SK-N-SH (cell line): ENCODE results near the gene GNE. TPM values are rescaled to one million over a fixed set of nuclear protein-coding genes. Genes with fewer than 3 reads are reported as not detected.

ENCODE experiments used
- CTCF ChIA-PET: fragments of 300-600, 350-600 bp; formaldehyde crosslinking; extraction: SDS; loops from one replicate; lab custom pipeline; 2021; lab: Yijun Ruan, JAX
- POLR2A ChIA-PET: fragments of 350-600 bp; sonication (Branson Sonifier 250); formaldehyde crosslinking; extraction: SDS; loops from one replicate; lab custom pipeline; 2020; ENCODE audit warnings: antibody characterized with exemption, inconsistent platforms; lab: Yijun Ruan, JAX
- DNase-seq: peaks from one replicate; pipeline ENCODE4 v3.0.0; 2012
- H2AFZ ChIP-seq: fragments of 200-600 bp; sonication (generic); 2 replicates; pipeline ENCODE4 v1.8.1; 2016; ENCODE audit warnings: antibody characterized with exemption, mild to moderate bottlenecking, low read depth
- H3F3A ChIP-seq: fragments of 200-600 bp; sonication (generic); replicated peaks from 2 replicates; pipeline ENCODE3; 2016; ENCODE audit warnings: antibody characterized with exemption, mild to moderate bottlenecking; ENCODE audit not compliant: insufficient read depth
- H3K27ac ChIP-seq, 2 experiments: fragments of 200-500 bp in 1 of 2; fragments of 200-600 bp in 1 of 2; sonication (Bioruptor generic) in 1 of 2; sonication (generic), shearing (Covaris generic) in 1 of 2; 2 replicates each; pipeline versions ENCODE4 v1.5.1 to v1.6.1; 2014 to 2016; ENCODE audit warnings: low read depth in 2 of 2, inconsistent platforms in 1 of 2, low read length in 1 of 2, mild to moderate bottlenecking in 1 of 2, mixed read lengths in 1 of 2
- H3K27me3 ChIP-seq: fragments of 200-600 bp; sonication (generic), shearing (Covaris generic); 2 replicates; pipeline ENCODE4 v1.6.1; 2016; ENCODE audit warnings: mixed run types; ENCODE audit not compliant: insufficient read depth
- H3K36me3 ChIP-seq, 2 experiments: fragments of 200-500 bp in 1 of 2; fragments of 200-600 bp in 1 of 2; sonication (Bioruptor generic) in 1 of 2; sonication (generic) in 1 of 2; replicated peaks in 1 of 2; 2 replicates each; pipeline versions ENCODE3 to v1.5.1; 2014 to 2016; ENCODE audit warnings: low read length in 1 of 2, mild to moderate bottlenecking in 1 of 2; ENCODE audit not compliant: insufficient read depth in 2 of 2, control insufficient read depth in 1 of 2
- H3K4me1 ChIP-seq, 2 experiments: fragments of 200-500 bp in 1 of 2; fragments of 200-600 bp in 1 of 2; sonication (Bioruptor generic) in 1 of 2; sonication (generic), shearing (Covaris generic) in 1 of 2; 2 replicates each; pipeline versions ENCODE4 v1.5.1 to v1.6.1; 2014 to 2016; ENCODE audit warnings: low read depth in 1 of 2, low read length in 1 of 2, mixed run types in 1 of 2; ENCODE audit not compliant: insufficient read depth in 2 of 2, control insufficient read depth in 1 of 2
- H3K4me2 ChIP-seq: fragments of 200-600 bp; sonication (generic), shearing (Covaris generic); 2 replicates; pipeline ENCODE4 v1.6.1; 2017; ENCODE audit warnings: mixed run types
- H3K4me3 ChIP-seq, 2 experiments: fragments of 200-500 bp in 1 of 2; fragments of 200-600 bp in 1 of 2; sonication (Bioruptor generic) in 1 of 2; sonication (generic), shearing (Covaris generic) in 1 of 2; 2 replicates each; pipeline versions ENCODE4 v1.5.1 to v1.8.1; 2014 to 2016; ENCODE audit warnings: low read depth in 2 of 2, inconsistent platforms in 1 of 2, low read length in 1 of 2, mild to moderate bottlenecking in 1 of 2, mixed read lengths in 1 of 2, moderate library complexity in 1 of 2
- H3K79me2 ChIP-seq: fragments of 200-600 bp; sonication (generic); 2 replicates; pipeline ENCODE4 v1.8.1; 2017; ENCODE audit warnings: mild to moderate bottlenecking; ENCODE audit not compliant: insufficient read depth
- H3K9ac ChIP-seq: fragments of 200-600 bp; sonication (generic); 2 replicates; pipeline ENCODE4 v1.6.1; 2017; ENCODE audit warnings: mixed run types
- H3K9me2 ChIP-seq: fragments of 200-600 bp; sonication (generic); 2 replicates; pipeline ENCODE4 v1.6.1; 2017; ENCODE audit warnings: mixed run types
- H3K9me3 ChIP-seq: fragments of 200-600 bp; sonication (generic); 2 replicates; pipeline ENCODE4 v1.6.1; 2017; ENCODE audit warnings: mixed run types, mild to moderate bottlenecking, moderate library complexity
- H4K20me1 ChIP-seq: fragments of 200-600 bp; sonication (generic); 2 replicates; pipeline ENCODE4 v1.6.1; 2017; ENCODE audit warnings: mild to moderate bottlenecking, mixed run types; ENCODE audit not compliant: insufficient read depth
- EP300 ChIP-seq, 2 experiments: IDR thresholded peaks; 2 replicates each; pipeline versions ENCODE4 v1.4.0 to v1.6.1; 2012; ENCODE audit warnings: borderline replicate concordance in 1 of 2, low read depth in 1 of 2, low read length in 1 of 2
- EZH2phosphoT487 ChIP-seq: fragments of 200-600 bp; sonication (generic); IDR thresholded peaks from 2 replicates; pipeline ENCODE4 v1.6.1; 2017; ENCODE audit warnings: low read depth, mixed run types, mild to moderate bottlenecking, antibody characterized with exemption, moderate library complexity, borderline replicate concordance
- FOXJ3 ChIP-seq: sonication (generic); formaldehyde crosslinking; IDR thresholded peaks from 2 replicates; pipeline ENCODE4 v1.5.1; 2020; ENCODE audit warnings: mild to moderate bottlenecking, missing genetic modification reagents
- FOXM1 ChIP-seq: IDR thresholded peaks from 2 replicates; pipeline ENCODE4 v1.4.0; 2012; ENCODE audit warnings: low read depth, mild to moderate bottlenecking
- GATA2 ChIP-seq: sonication (generic); formaldehyde crosslinking; IDR thresholded peaks from 2 replicates; pipeline ENCODE4 v1.5.0; 2020; ENCODE audit warnings: mild to moderate bottlenecking, missing genetic modification reagents
- JUND ChIP-seq: IDR thresholded peaks from 2 replicates; pipeline ENCODE4 v1.4.0; 2012
- POLR2AphosphoS5 ChIP-seq: IDR thresholded peaks from 2 replicates; pipeline ENCODE4 v1.6.1; 2012; ENCODE audit warnings: low read depth, low read length
- RAD21 ChIP-seq: IDR thresholded peaks from 2 replicates; pipeline ENCODE4 v1.6.1; 2012; ENCODE audit warnings: mild to moderate bottlenecking, low read length
- RFX5 ChIP-seq: IDR thresholded peaks from 2 replicates; pipeline ENCODE4 v1.6.1; 2012; ENCODE audit warnings: mild to moderate bottlenecking, improper control_type of control experiment, low read length
- RXRA ChIP-seq: IDR thresholded peaks from 2 replicates; pipeline ENCODE4 v1.4.0; 2012; ENCODE audit warnings: low read depth, mild to moderate bottlenecking, borderline replicate concordance
- YY1 ChIP-seq: IDR thresholded peaks from 2 replicates; pipeline ENCODE4 v1.4.0; 2012; ENCODE audit warnings: low read depth, mild to moderate bottlenecking
- whole genome bisulfite sequencing: methylation state at CpG from one replicate; pipeline ENCODE4 v1.1.6; 2017; ENCODE audit warnings: low lambda C conversion rate; 5-methylcytosine and 5-hydroxymethylcytosine counted together
- polyA plus RNA-seq, 3 experiments: library from polyadenylated mRNA; depleted of rRNA; stranded (reverse); fragments of >200 nt; gene quantifications; 2 replicates each; pipeline ENCODE4 v1.2.3, GENCODE V29; 2012
- TF ChIP-seq, protein P1 (sequence below): fragments of 200-600 bp; sonication (generic); IDR thresholded peaks from 2 replicates; pipeline ENCODE4 v1.6.1; 2017; ENCODE audit warnings: antibody characterized with exemption, mild to moderate bottlenecking, moderate library complexity
- TF ChIP-seq, protein P2 (sequence below): IDR thresholded peaks from 2 replicates; pipeline ENCODE4 v1.6.1; 2012; ENCODE audit warnings: mild to moderate bottlenecking, low read depth, low read length, moderate library complexity

The GNE gene
- polyA plus RNA-seq, 1 of the 3 experiments (the other 2 are of a cell fraction) = 13.0 TPM

DNA sequence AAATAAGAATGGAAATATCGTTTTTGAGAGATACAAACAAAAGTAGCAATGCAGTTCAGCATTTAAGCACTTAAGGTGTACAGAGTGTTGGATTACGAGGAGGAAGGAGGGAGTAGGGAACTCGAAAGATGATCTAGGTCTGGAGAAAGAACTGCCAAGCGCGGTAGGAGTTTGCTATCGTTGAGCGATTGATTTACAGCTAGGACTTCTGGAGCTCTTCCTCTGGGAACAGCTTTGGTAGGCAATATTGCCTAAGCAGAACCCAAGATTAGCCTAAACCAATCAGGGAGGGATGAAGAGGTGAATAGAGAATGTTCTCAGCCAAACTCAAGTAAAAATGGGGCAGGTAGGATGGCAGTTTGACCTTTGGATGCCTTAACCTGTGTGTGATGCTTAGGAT lies 66.6 kb downstream of the GNE start:
- Histone ChIP-seq H3K4me1 (peaks cover 6 to 27% of the 10 kb centered on the region in 2 experiments), H3K9me2 (no peaks in the 10 kb centered on the region), H3K27me3 (no peaks in the 10 kb centered on the region), H2AFZ (peak overlapping the region; percentile 47; the same call in 1 of the 2 replicates), H3K4me3 (peak overlapping the region; percentile 84 to 94), H3F3A (no peaks in the 10 kb centered on the region), H4K20me1 (peaks cover 53% of the 10 kb centered on the region), H3K9me3 (no peaks in the 10 kb centered on the region), H3K4me2 (peak overlapping the region; percentile 83), H3K27ac (peak overlapping the region; percentile 12 to 83; a peak in 3 of 4 replicates), H3K36me3 (peaks cover 3 to 14% of the 10 kb centered on the region in 2 experiments), H3K9ac (peak overlapping the region; percentile 95), H3K79me2 (peaks cover 64% of the 10 kb centered on the region)
- CTCF ChIA-PET = interaction anchor here (1.2 to 3.6 kb wide), 8 partner anchors 10 to 169 kb away, joined by 3 to 15 read pairs (median 6); no protein-coding TSS in a partner anchor
- WGBS = 2% methylated on average over 7 of the region's 7 CpGs
- TF ChIP-seq JUND (no peak), POLR2AphosphoS5 (no peak), RAD21 (no peak), RXRA (no peak), RFX5 (no peak), EZH2phosphoT487 (no peak), YY1 (no peak)
- TF ChIP-seq, protein P1, sequence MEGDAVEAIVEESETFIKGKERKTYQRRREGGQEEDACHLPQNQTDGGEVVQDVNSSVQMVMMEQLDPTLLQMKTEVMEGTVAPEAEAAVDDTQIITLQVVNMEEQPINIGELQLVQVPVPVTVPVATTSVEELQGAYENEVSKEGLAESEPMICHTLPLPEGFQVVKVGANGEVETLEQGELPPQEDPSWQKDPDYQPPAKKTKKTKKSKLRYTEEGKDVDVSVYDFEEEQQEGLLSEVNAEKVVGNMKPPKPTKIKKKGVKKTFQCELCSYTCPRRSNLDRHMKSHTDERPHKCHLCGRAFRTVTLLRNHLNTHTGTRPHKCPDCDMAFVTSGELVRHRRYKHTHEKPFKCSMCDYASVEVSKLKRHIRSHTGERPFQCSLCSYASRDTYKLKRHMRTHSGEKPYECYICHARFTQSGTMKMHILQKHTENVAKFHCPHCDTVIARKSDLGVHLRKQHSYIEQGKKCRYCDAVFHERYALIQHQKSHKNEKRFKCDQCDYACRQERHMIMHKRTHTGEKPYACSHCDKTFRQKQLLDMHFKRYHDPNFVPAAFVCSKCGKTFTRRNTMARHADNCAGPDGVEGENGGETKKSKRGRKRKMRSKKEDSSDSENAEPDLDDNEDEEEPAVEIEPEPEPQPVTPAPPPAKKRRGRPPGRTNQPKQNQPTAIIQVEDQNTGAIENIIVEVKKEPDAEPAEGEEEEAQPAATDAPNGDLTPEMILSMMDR = no peak
- DNase-seq = no peak
- POLR2A ChIA-PET = interaction anchor here (1.7 kb wide), 1 partner anchor 13 kb away, joined by 7 read pairs; no protein-coding TSS in a partner anchor

DNA sequence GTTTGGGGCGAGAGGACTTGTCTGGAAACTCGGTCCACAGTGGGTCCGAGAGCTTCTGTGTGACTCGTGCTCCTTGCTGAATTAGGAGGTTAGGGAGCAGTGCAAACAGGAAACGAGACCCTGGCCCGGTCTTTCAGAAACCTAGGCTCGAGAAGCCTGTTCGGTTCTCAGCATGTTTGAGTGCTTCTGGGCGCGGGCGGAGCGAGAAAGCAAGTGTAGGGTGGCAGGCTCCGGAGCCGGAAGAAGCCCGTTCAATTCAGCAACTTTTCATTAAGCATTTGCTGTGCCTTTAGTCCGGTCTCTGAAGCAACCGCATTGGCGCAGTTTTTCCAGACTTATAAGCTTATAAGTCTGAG lies 67.0 kb downstream of the GNE start:
- Histone ChIP-seq H3F3A (no peaks in the 10 kb centered on the region), H3K79me2 (peaks cover 60% of the 10 kb centered on the region), H3K4me1 (peaks cover 6 to 27% of the 10 kb centered on the region in 2 experiments), H3K36me3 (peaks cover 3 to 9% of the 10 kb centered on the region in 2 experiments), H3K9ac (peak overlapping the region; percentile 95), H2AFZ (peak overlapping the region; percentile 47; the same call in 1 of the 2 replicates), H4K20me1 (peaks cover 49% of the 10 kb centered on the region), H3K9me3 (no peaks in the 10 kb centered on the region), H3K27ac (peak overlapping the region; percentile 83 to 87), H3K9me2 (no peaks in the 10 kb centered on the region), H3K4me2 (peak overlapping the region; percentile 83), H3K4me3 (peak overlapping the region; percentile 84 to 94), H3K27me3 (no peaks in the 10 kb centered on the region)
- TF ChIP-seq, protein P1 = no peak
- TF ChIP-seq, protein P2, sequence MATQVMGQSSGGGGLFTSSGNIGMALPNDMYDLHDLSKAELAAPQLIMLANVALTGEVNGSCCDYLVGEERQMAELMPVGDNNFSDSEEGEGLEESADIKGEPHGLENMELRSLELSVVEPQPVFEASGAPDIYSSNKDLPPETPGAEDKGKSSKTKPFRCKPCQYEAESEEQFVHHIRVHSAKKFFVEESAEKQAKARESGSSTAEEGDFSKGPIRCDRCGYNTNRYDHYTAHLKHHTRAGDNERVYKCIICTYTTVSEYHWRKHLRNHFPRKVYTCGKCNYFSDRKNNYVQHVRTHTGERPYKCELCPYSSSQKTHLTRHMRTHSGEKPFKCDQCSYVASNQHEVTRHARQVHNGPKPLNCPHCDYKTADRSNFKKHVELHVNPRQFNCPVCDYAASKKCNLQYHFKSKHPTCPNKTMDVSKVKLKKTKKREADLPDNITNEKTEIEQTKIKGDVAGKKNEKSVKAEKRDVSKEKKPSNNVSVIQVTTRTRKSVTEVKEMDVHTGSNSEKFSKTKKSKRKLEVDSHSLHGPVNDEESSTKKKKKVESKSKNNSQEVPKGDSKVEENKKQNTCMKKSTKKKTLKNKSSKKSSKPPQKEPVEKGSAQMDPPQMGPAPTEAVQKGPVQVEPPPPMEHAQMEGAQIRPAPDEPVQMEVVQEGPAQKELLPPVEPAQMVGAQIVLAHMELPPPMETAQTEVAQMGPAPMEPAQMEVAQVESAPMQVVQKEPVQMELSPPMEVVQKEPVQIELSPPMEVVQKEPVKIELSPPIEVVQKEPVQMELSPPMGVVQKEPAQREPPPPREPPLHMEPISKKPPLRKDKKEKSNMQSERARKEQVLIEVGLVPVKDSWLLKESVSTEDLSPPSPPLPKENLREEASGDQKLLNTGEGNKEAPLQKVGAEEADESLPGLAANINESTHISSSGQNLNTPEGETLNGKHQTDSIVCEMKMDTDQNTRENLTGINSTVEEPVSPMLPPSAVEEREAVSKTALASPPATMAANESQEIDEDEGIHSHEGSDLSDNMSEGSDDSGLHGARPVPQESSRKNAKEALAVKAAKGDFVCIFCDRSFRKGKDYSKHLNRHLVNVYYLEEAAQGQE = no peak
- TF ChIP-seq FOXM1 (no peak), FOXJ3 (CRISPR knock-in tag) (no peak), EP300 (IDR thresholded peaks at IDR 0.05; ENCODE audit: borderline replicate concordance in 1 of 2, low read depth in 1 of 2, low read length in 1 of 2) (no peak), GATA2 (CRISPR knock-in tag) (no peak)
- WGBS = 2% methylated on average over 18 of the region's 18 CpGs
- POLR2A ChIA-PET = interaction anchor here (1.0 to 1.7 kb wide), 3 partner anchors 10 to 68 kb away, joined by 3 to 7 read pairs (median 3); no protein-coding TSS in a partner anchor
- no peak for DNase-seq
- CTCF ChIA-PET = interaction anchor here (0.8 to 3.6 kb wide), 11 partner anchors 11 to 182 kb away, joined by 3 to 15 read pairs (median 5); no protein-coding TSS in a partner anchor
